ENCODE results near the gene NTF4. TPM values are rescaled to one million over a fixed set of nuclear protein-coding genes. Genes with fewer than 3 reads are reported as not detected.
"Not testable (repeated sequence)": the region's sequence is repeated elsewhere in the genome, so short reads cannot be mapped to it uniquely, and the experiment has no call there.

Gene NTF4
- total RNA-seq, 2 donors from 2014 or later = 5.0 to 8.9 TPM

GRCh38 chr19:49074869-49075268 is 10.3 kb upstream of the NTF4 start:
- H3K36me3 ChIP-seq (ENCODE audit: control insufficient read depth, insufficient read depth, low read length); H3K27ac Mint-ChIP-seq; H3K4me3 Mint-ChIP-seq; H3K4me1 ChIP-seq (ENCODE audit: control insufficient read depth, insufficient read depth, low read length); H3K4me1 Mint-ChIP-seq; H3K27ac ChIP-seq (ENCODE audit: low read depth, low read length); H3K9me3 ChIP-seq (ENCODE audit: control insufficient read depth, low read length); H3K36me3 Mint-ChIP-seq (ENCODE audit: low read depth); H3K9ac ChIP-seq (ENCODE audit: extremely low read depth, low read length, poor library complexity, severe bottlenecking); H3K4me3 ChIP-seq (ENCODE audit: low read length): not testable (repeated sequence)
- peaks cover 73% of the 10 kb centered on the region for H3K27me3 Mint-ChIP-seq (ENCODE audit: insufficient read depth)
- TF ChIP-seq CTCF (conservative IDR thresholded peaks at IDR 0.05) = peak; percentile 77
- H3K27me3 ChIP-seq (ENCODE audit: control insufficient read depth, insufficient read depth, low read length, poor library complexity, severe bottlenecking) = peaks cover 49% of the 10 kb centered on the region
- H3K9me3 Mint-ChIP-seq = peaks cover 10% of the 10 kb centered on the region
- peak; percentile 76 for DNase-seq
- 16 to 30% methylated on average over 6 to 7 of the region's 9 CpGs for WGBS, 2 experiments (ENCODE audit: insufficient coverage in 1 of 2, insufficient read length in 1 of 2)

GRCh38 chr19:49073514-49074378 is 9.1 kb upstream of the NTF4 start:
- peak; percentile 70 for TF ChIP-seq CTCF (conservative IDR thresholded peaks at IDR 0.05)
- Histone ChIP-seq H3K27me3 (ENCODE audit: control insufficient read depth, insufficient read depth, low read length, poor library complexity, severe bottlenecking) (peaks cover 56% of the 10 kb centered on the region), H3K36me3 (ENCODE audit: control insufficient read depth, insufficient read depth, low read length) (no peaks in the 10 kb centered on the region), H3K9ac (ENCODE audit: extremely low read depth, low read length, poor library complexity, severe bottlenecking) (no peak overlapping the region), H3K4me3 (ENCODE audit: low read length) (no peak overlapping the region), H3K9me3 (ENCODE audit: control insufficient read depth, low read length) (no peaks in the 10 kb centered on the region), H3K27ac (ENCODE audit: low read depth, low read length) (no peak overlapping the region), H3K4me1 (ENCODE audit: control insufficient read depth, insufficient read depth, low read length) (no peaks in the 10 kb centered on the region)
- Mint-ChIP-seq H3K27ac (no peak overlapping the region), H3K36me3 (ENCODE audit: low read depth) (peaks cover 2% of the 10 kb centered on the region), H3K4me1 (no peaks in the 10 kb centered on the region), H3K4me3 (no peak overlapping the region), H3K9me3 (peaks cover 10% of the 10 kb centered on the region), H3K27me3 (ENCODE audit: insufficient read depth) (peaks cover 76% of the 10 kb centered on the region)
- peak; percentile 80 for DNase-seq
- whole genome bisulfite sequencing, 2 experiments (ENCODE audit: insufficient coverage in 1 of 2, insufficient read length in 1 of 2) = 79 to 82% methylated on average over 18 to 21 of the region's 23 CpGs

DNA sequence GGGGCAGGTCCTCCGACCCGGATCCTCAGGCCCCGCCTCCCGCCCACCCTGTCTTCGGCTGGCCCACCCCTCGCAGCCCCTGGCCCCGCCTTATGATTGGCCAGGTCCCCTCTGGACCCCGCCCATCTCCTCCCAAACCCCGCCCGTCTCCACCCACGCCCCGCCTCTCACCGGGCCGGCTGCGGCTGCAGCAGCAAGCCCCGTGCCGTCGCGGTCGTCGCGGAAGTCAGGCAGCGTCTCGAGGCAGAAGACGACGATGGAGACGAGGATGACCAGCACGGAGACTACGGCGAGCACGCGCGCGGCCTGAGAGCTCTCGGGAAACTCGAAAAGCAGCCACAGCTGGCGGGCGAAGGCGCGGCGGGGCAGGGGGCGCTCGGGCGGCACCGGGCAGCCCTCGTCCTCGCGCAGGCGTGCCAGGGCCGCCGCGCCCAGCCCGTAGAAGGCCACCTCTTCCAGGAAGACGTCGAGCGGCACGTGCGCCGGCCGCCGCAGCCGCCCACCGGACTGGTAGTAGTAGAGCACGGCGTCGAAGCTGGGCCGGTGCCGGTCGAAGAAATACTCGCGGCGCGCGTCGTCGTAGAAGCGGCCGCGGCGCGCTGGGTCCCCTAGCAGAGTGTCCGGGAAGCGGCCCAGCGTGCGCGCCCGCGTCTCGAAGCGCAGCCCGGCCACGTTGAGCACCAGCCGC is 7.4 kb upstream of the NTF4 start:
- no peaks in the 10 kb centered on the region for H3K9me3 ChIP-seq (ENCODE audit: control insufficient read depth, low read length)
- H3K9ac ChIP-seq (ENCODE audit: extremely low read depth, low read length, poor library complexity, severe bottlenecking) = no peak overlapping the region
- 20 to 25% methylated on average over 43 to 93 of the region's 93 CpGs for WGBS, 2 experiments (ENCODE audit: insufficient coverage in 1 of 2, insufficient read length in 1 of 2)
- Mint-ChIP-seq H3K27me3 (ENCODE audit: insufficient read depth) (peaks cover 83% of the 10 kb centered on the region), H3K27ac (no peak overlapping the region), H3K36me3 (ENCODE audit: low read depth) (peaks cover 2% of the 10 kb centered on the region), H3K4me1 (no peaks in the 10 kb centered on the region), H3K4me3 (peak overlapping the region; percentile 21), H3K9me3 (peaks cover 10% of the 10 kb centered on the region)
- no peak overlapping the region for H3K4me3 ChIP-seq (ENCODE audit: low read length)
- TF ChIP-seq CTCF (conservative IDR thresholded peaks at IDR 0.05) = no peak
- H3K27me3 ChIP-seq (ENCODE audit: control insufficient read depth, insufficient read depth, low read length, poor library complexity, severe bottlenecking) = peaks cover 69% of the 10 kb centered on the region
- H3K4me1 ChIP-seq (ENCODE audit: control insufficient read depth, insufficient read depth, low read length) = no peaks in the 10 kb centered on the region
- H3K27ac ChIP-seq (ENCODE audit: low read depth, low read length) = no peak overlapping the region
- H3K36me3 ChIP-seq (ENCODE audit: control insufficient read depth, insufficient read depth, low read length) = no peaks in the 10 kb centered on the region
- DNase-seq = peak; percentile 95
